Stimulated activated naive B cell treated with anti-CD40 and anti-IgM and Interleukin-4, amounts not matched to agents 10 μg/mL and 1 μg/mL and 100 μg/mL, for 72 hours (primary cell): ENCODE data around the gene PAFAH1B1.
"Not testable (repeated sequence)": the region's sequence is repeated elsewhere in the genome, so short reads cannot be mapped to it uniquely, and the experiment has no call there.

ENCODE experiments used
- ATAC-seq, 2 donors: fragments of 150-1000 bp; cut with Tn5 transposase; replicated peaks; 2 replicates each; pipeline ENCODE4 v1.10.0; 2021; ENCODE audit warnings: moderate library complexity in 1 of 2
- DNase-seq: peaks from one replicate; pipeline ENCODE4 v3.0.0; 2021
- H3K27ac Mint-ChIP-seq: one replicate; pipeline ENCODE4 v1.8.0; 2022; ENCODE audit warnings: mild to moderate bottlenecking, mixed read lengths
- H3K27me3 Mint-ChIP-seq, 2 donors: one replicate each; pipeline ENCODE4 v1.8.0; 2022; ENCODE audit warnings: mixed read lengths in 2 of 2
- H3K36me3 Mint-ChIP-seq, 2 donors: one replicate each; pipeline ENCODE4 v1.8.0; 2022; ENCODE audit warnings: mixed read lengths in 2 of 2, mild to moderate bottlenecking in 1 of 2
- H3K4me1 Mint-ChIP-seq, 2 donors: one replicate each; pipeline ENCODE4 v1.8.0; 2022; ENCODE audit warnings: mixed read lengths in 2 of 2, mild to moderate bottlenecking in 1 of 2
- H3K4me3 Mint-ChIP-seq, 2 donors: one replicate each; pipeline ENCODE4 v1.8.0; 2022; ENCODE audit warnings: mild to moderate bottlenecking in 2 of 2, mixed read lengths in 2 of 2, moderate library complexity in 1 of 2
- H3K9me3 Mint-ChIP-seq, 2 donors: one replicate each; pipeline ENCODE4 v1.8.0; 2022; ENCODE audit warnings: mixed read lengths in 2 of 2, mild to moderate bottlenecking in 1 of 2

The PAFAH1B1 gene

DNA sequence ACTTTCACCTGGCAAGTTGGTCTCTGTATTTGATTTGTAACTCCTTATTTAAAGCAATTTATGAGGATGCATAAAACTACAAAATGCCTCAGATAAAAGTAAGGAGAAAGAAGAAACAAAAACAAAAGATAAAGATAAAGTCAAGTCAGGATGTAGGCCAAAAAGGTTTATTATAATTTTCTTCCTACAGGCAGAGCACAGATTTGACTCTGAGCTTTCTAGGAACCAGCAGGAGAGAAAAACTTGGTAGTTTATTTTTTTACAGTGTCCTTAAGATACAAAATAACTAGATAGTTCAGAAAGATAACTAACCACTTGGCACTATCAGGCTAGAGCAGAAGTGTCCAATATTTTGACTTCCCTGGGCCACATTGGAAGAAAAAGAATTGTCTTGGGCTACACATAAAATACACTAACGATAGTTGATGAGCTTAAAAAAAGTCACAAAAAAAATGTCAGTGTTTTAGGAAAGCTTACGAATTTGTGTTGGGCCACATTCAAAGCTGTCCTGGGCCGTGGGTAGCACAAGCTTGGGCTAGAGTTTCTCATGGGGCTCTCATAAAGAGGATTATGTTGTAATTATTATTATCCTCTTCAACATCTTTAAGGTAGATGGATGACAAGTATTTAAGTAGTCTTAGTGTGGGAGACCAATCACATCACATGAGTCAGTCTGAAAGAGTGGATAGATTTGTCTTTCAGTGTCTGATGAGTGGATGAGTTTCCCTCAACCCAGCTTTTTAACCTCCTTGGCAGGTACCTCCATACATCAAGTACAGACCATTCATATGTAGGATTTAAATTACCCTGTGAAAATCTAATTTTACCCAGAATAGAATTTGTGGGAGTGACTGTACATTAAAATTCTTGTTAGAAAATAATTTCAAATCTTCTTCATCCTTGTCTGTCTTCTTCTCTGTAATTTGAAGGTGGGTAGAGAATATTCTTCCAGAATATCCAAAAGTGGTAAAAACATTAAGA, 17.0 kb downstream of the PAFAH1B1 start:
- DNase-seq = no peak
- no peak overlapping the region for H3K4me3 Mint-ChIP-seq
- no peak overlapping the region for H3K27ac Mint-ChIP-seq
- no peak for ATAC-seq
- H3K36me3 Mint-ChIP-seq = peaks cover 6 to 10% of the 10 kb centered on the region in 2 donors
- no peaks in the 10 kb centered on the region for H3K27me3 Mint-ChIP-seq
- peaks cover 11 to 53% of the 10 kb centered on the region in 2 donors for H3K4me1 Mint-ChIP-seq
- no peaks in the 10 kb centered on the region for H3K9me3 Mint-ChIP-seq

DNA sequence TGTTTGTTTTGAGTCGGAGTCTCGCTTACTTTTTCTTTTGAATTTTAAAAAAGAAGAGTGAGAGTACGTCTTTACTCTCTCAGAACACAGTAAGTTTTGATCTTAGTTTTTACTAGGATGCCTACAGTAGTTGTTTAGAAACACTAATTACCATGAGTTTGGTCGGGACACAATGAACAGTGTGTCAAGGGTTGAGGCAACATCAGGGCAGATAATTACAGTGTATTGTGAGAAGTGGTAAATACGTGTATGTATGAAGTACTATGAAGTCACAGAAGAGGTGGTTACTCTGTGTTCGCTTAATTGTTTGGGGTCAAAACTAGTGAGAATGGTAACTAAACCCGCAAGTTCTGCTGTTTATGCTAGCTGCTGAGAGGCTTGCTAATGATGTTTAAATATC, 18.2 kb downstream of the PAFAH1B1 start:
- no peaks in the 10 kb centered on the region for H3K9me3 Mint-ChIP-seq
- DNase-seq (no peak), ATAC-seq (no peak)
- peaks cover 16 to 59% of the 10 kb centered on the region in 2 donors for H3K4me1 Mint-ChIP-seq
- no peak overlapping the region for H3K4me3 Mint-ChIP-seq
- no peak overlapping the region for H3K27ac Mint-ChIP-seq
- no peaks in the 10 kb centered on the region for H3K27me3 Mint-ChIP-seq
- H3K36me3 Mint-ChIP-seq = peaks cover 5 to 15% of the 10 kb centered on the region in 2 donors

DNA sequence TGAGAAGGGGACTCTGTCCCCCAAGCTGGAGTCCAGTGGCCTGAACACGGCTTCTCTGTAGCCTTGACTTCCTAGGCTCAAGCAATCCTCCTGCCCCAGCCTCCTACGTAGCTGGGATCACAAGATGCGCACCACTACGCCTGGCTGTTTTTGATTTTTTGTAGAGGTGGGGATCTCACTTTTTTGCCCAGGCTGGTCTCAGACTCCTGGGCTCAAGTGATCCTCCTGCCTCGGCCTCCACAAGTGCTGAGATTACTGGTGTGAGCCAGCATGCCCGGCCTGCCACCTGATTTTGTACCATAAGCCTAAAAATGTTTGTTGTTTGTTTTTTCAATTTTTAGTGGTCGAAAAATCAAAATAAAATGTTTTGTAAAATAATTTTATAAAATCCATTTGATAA, 19.2 kb downstream of the PAFAH1B1 start:
- no peak for ATAC-seq

DNA sequence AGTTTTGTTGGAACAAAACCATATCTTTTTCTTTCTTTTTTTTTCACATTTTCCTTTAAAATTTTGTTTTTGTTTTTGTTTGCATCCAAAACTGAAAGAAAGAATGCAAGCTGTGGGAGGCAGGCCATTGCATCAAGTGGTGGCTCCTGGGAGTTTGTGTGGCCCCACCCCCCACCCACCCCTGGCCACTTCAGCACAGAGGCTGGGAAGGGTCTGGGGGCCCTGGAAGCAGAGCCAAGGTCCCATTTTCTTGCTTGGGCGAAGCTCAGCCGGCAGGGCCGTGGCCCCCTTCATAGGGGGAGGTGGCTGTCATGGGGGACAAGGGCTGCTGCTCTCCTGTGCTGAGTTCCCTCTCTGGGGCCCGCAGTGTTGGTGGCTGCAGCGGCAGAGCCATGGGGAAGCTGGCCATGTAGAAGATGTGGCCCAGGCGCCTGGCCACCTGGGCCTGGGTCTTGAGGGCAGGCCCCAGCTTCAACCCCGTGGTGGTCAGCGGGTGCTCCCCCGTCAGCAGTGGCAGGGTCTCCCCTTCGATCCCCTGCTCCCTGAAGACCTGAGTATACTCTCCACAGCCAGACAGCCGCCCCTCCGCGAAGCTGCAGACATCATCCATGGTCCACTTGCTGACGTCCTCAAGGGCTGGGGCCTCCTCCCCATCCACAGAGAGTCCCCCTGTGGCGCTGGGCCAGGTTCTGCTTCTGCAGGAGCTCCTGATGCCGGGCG, 19.8 kb downstream of the PAFAH1B1 start:
- H3K4me1 Mint-ChIP-seq = peaks cover 17 to 62% of the 10 kb centered on the region in 2 donors
- DNase-seq (no peak), ATAC-seq (no peak)
- no peaks in the 10 kb centered on the region for H3K9me3 Mint-ChIP-seq
- H3K4me3 Mint-ChIP-seq = no peak overlapping the region
- H3K36me3 Mint-ChIP-seq = peaks cover 9 to 20% of the 10 kb centered on the region in 2 donors
- no peaks in the 10 kb centered on the region for H3K27me3 Mint-ChIP-seq
- no peak overlapping the region for H3K27ac Mint-ChIP-seq

More for the DNA sequence above, 19.2 kb downstream of the PAFAH1B1 start:
- H3K9me3 Mint-ChIP-seq = no peaks in the 10 kb centered on the region
- H3K27ac Mint-ChIP-seq = no peak overlapping the region
- no peak overlapping the region for H3K4me3 Mint-ChIP-seq
- no peak for DNase-seq
- no peaks in the 10 kb centered on the region for H3K27me3 Mint-ChIP-seq
- H3K4me1 Mint-ChIP-seq = peaks cover 17 to 62% of the 10 kb centered on the region in 2 donors
- peaks cover 9 to 20% of the 10 kb centered on the region in 2 donors for H3K36me3 Mint-ChIP-seq

DNA sequence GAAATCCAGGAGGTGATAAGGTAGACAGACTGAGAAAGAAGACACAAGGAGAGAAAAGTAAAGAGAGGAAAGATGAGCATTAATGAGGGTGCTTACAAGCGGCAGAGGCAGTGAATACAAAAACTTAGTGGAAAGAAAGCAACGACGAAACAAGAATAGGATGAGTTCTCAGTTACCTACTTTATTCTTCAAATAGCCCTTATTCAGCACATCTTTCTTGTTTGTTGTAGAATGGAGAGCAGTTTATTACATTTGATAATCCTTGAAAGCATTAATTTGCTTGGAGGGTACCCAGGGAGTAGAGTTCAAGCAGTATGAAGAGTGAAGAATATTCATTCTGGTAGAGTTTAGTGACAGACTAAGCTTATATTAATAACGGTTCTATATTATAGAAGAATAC, 22.4 kb downstream of the PAFAH1B1 start:
- H3K36me3 Mint-ChIP-seq = peaks cover 9 to 15% of the 10 kb centered on the region in 2 donors
- H3K4me3 Mint-ChIP-seq = no peak overlapping the region
- DNase-seq (no peak), ATAC-seq (no peak)
- H3K9me3 Mint-ChIP-seq = no peaks in the 10 kb centered on the region
- H3K4me1 Mint-ChIP-seq = peaks cover 12 to 43% of the 10 kb centered on the region in 2 donors
- no peaks in the 10 kb centered on the region for H3K27me3 Mint-ChIP-seq
- no peak overlapping the region for H3K27ac Mint-ChIP-seq

DNA sequence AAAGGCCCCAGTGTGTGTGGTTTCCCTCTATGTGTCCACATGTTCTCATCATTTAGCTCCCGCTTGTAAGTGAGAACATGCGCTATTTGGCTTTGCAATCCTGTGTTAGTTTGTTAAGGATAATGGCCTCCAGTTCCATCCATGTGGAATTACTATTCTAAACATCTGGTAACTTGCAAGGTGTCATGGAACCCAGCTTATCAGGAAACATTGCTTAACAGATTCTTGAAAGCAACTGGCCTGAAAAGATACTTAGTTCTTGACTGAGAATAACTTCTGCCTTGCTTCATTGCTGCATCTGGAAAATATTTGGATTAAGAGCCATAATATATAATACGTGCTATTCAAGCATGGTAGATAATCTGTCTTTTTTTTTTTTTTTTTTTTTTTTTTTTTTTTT, 27.8 kb downstream of the PAFAH1B1 start:
- H3K4me1 Mint-ChIP-seq = peaks cover 28 to 60% of the 10 kb centered on the region in 2 donors
- H3K4me3 Mint-ChIP-seq = no peak overlapping the region
- no peak overlapping the region for H3K27ac Mint-ChIP-seq

DNA sequence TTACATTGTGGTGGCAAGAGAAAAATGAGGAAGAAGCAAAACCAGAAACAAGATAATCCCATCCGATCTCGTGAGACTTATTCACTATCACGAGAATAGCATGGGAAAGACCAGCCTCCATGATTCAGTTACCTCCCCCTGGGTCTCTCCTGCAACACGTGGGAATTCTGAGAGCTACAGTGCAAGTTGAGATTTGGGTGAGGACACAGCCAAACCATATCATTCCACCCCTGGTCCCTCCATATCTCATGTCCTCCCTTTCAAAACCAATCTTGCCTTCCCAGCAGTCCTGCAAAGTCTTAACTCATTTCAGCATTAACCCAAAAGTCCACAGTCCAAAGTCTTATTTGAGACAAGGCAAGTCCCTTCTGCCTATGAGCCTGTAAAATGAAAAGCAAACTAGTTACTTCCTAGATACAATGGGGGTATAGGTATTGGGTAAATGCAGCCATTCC, 28.5 kb downstream of the PAFAH1B1 start:
- H3K27ac Mint-ChIP-seq, H3K4me3 Mint-ChIP-seq, H3K27me3 Mint-ChIP-seq, H3K9me3 Mint-ChIP-seq, ATAC-seq, DNase-seq: not testable (repeated sequence)
- H3K36me3 Mint-ChIP-seq = peaks cover 39 to 42% of the 10 kb centered on the region in 2 donors
- peaks cover 31 to 58% of the 10 kb centered on the region in 2 donors for H3K4me1 Mint-ChIP-seq

More for the DNA sequence above, 27.8 kb downstream of the PAFAH1B1 start:
- ATAC-seq (no peak), DNase-seq (no peak)
- H3K36me3 Mint-ChIP-seq = peaks cover 34 to 37% of the 10 kb centered on the region in 2 donors
- H3K9me3 Mint-ChIP-seq = peaks cover 0 to 5% of the 10 kb centered on the region in 2 donors
- H3K27me3 Mint-ChIP-seq = no peaks in the 10 kb centered on the region

DNA sequence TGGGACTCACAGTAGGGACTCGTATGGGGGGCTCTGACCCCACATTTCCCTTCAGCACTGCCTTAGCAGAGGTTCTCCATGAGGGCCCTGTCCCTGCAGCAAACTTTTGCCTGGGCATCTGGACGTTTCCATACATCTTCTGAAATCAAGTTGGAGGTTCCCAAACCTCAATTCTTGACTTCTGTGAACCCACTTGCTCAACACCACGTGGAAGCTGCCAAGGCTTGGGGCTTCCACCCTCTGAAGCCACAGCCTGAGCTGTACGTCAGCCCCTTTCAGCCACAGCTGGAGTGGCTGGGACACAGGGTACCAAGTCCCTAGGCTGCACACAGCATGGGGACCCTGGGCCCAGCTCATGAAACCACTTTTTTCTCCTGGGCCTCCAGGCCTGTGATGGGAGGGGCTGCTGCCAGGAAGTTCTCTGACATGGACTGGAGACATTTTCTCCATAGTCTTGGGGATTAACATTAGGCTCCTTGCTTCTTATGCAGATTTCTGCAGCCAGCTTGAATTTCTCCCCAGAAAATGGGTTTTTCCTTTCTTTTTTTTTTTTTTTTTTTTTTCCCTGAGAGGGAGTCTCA, 29.4 kb downstream of the PAFAH1B1 start:
- not testable (repeated sequence) for H3K27me3 Mint-ChIP-seq, ATAC-seq, H3K4me3 Mint-ChIP-seq, DNase-seq
- peaks cover 6 to 13% of the 10 kb centered on the region in 2 donors for H3K9me3 Mint-ChIP-seq
- H3K36me3 Mint-ChIP-seq = peaks cover 43 to 44% of the 10 kb centered on the region in 2 donors
- peak overlapping the region; percentile 14 for H3K27ac Mint-ChIP-seq
- peaks cover 35 to 58% of the 10 kb centered on the region in 2 donors for H3K4me1 Mint-ChIP-seq

DNA sequence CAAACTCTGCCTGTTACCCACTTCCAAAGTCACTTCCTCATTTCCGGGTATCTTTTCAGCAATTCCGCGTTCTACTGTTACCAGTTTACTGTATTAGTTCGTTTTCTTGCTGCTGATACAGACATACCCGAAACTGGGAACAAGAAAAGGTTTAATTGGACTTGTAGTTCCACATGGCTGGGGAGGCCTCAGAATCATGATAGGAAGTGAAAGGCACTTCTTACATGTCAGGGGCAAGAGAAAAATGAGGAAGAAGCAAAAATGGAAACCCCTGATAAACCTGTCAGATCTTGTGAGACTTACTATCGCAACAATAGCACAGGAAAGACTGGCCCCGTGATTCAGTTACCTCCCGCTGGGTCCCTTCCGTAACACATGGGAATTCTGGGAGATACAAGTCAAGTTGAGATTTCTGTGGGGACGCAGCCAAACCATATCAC, 30.9 kb downstream of the PAFAH1B1 start:
- peak overlapping the region; percentile 73 to 78 for H3K4me3 Mint-ChIP-seq

DNA sequence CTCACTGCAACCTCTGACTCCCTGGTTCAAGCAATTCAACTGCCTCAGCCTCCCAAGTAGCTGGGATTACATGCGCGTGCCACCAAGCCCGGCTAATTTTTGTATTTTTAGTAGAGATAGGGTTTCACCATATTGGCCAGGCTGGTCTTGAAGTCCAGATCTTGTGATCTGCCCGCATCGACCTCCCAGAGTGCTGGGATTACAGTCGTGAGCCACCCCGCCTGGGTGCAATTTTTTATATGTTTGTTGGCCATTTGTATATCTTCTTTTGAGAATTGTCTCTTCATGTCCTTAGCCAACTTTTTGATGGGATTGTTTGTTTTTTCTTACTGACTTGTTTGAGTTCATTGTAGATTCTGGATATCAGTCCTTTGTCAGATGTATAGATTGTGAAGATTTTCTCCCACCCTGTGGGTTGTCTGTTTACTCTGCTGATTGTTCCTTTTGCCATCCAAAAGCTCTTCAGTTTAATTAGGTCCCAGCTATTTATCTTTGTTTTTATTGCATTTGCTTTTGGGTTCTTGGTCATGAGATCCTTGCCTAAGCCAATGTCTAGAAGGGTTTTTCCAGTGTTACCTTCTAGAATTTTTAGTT, 33.3 kb downstream of the PAFAH1B1 start:
- DNase-seq, H3K27me3 Mint-ChIP-seq, ATAC-seq, H3K27ac Mint-ChIP-seq: not testable (repeated sequence)
- H3K4me1 Mint-ChIP-seq = peaks cover 53 to 81% of the 10 kb centered on the region in 2 donors
- H3K9me3 Mint-ChIP-seq = peaks cover 27 to 33% of the 10 kb centered on the region in 2 donors
- peak overlapping the region in 1 of 2 donors; percentile 8 for H3K4me3 Mint-ChIP-seq
- peaks cover 67 to 71% of the 10 kb centered on the region in 2 donors for H3K36me3 Mint-ChIP-seq

More for the DNA sequence above, 30.9 kb downstream of the PAFAH1B1 start:
- Mint-ChIP-seq H3K27me3 (no peaks in the 10 kb centered on the region), H3K9me3 (peaks cover 15 to 25% of the 10 kb centered on the region in 2 donors), H3K36me3 (peaks cover 57 to 59% of the 10 kb centered on the region in 2 donors), H3K4me1 (peaks cover 48 to 72% of the 10 kb centered on the region in 2 donors), H3K27ac (peak overlapping the region; percentile 87)
- ATAC-seq = peak; percentile 94
- peak; percentile 29 for DNase-seq

DNA sequence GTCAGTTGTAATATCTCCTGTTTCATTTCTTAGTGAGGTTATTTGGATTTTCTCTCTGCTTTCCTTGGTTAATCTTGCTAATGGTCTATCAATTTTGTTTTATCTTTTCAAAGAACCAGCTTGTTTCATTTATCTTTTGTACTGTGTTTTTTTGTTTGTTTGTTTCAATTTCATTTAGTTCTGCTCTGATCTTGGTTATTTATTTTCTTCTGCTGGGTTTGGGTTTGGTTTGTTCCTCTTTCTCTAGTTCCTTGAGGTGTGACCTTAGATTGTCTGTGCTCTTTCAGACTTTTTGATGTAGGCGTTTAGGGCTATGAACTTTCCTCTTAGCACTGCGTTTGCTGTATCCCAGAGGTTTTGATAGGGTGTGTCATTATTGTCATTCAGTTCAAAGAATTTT, 35.5 kb downstream of the PAFAH1B1 start:
- peak overlapping the region; percentile 9 for H3K27ac Mint-ChIP-seq

DNA sequence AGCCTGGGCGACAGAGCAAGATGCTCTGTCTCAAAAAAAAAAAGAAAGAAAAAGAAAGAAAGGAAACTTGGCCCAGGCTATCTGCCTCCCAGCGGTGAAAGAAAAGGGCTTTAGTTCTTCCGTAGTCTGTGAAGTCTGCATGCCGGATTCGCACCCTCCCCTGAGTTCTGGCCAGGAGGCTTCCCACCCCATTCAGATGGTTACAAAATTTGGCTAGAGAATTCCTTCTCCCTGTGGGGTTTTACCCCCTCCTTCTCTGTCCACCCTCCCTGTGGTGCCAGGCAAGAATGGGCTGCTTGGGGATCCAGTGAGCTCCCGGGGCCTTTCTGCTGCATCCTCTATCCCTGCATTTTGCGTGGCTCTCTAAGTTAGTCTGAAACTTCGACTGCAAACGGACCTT, 37.8 kb downstream of the PAFAH1B1 start:
- DNase-seq (no peak), ATAC-seq (no peak)
- Mint-ChIP-seq H3K4me1 (peaks cover 45 to 74% of the 10 kb centered on the region in 2 donors), H3K36me3 (peaks cover 48 to 55% of the 10 kb centered on the region in 2 donors), H3K27me3 (no peaks in the 10 kb centered on the region), H3K27ac (peak overlapping the region; percentile 66), H3K4me3 (no peak overlapping the region), H3K9me3 (peaks cover 27 to 28% of the 10 kb centered on the region in 2 donors)

More for the DNA sequence above, 35.5 kb downstream of the PAFAH1B1 start:
- ATAC-seq, DNase-seq, H3K27me3 Mint-ChIP-seq: not testable (repeated sequence)
- Mint-ChIP-seq H3K36me3 (peaks cover 50 to 53% of the 10 kb centered on the region in 2 donors), H3K4me3 (peak overlapping the region; percentile 1 to 27), H3K4me1 (peaks cover 49 to 77% of the 10 kb centered on the region in 2 donors), H3K9me3 (peaks cover 27 to 31% of the 10 kb centered on the region in 2 donors)

DNA sequence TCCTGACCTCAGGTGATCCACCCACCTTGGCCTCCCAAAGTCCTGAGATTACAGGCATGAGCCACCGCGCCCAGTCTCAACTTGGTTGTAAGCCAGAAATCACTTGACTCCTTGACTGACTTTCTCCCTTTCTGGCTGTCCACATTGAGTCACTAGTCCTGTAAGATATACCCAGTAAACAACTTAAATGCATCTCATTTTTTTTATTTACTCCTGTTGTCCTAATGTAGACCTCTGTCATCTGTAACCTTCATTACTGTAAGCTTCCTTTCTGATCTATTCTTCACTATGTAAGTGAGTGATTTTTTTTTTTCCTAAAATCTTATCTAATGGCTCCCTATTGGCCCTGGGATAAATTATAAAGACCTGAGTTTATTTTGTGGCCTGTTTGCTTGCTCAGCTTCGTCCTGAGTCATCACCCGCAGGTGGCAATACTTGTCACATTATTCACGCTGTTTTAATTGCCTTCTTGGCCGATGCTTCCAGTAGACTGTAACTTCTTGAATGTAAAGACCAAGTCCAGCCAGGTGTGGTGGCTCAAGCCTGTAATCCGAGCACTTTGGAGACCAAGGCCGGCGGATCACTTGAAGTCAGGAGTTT, 41.0 kb downstream of the PAFAH1B1 start:
- ATAC-seq (no peak), DNase-seq (no peak)
- Mint-ChIP-seq H3K9me3 (peaks cover 8 to 11% of the 10 kb centered on the region in 2 donors), H3K27me3 (no peaks in the 10 kb centered on the region), H3K27ac (peak overlapping the region; percentile 22), H3K36me3 (peaks cover 26 to 33% of the 10 kb centered on the region in 2 donors), H3K4me3 (no peak overlapping the region), H3K4me1 (peaks cover 28 to 57% of the 10 kb centered on the region in 2 donors)
